OCI-LY7 (cell line): Measurements from ENCODE around the gene PARD3B. TPM values are rescaled to one million over a fixed set of nuclear protein-coding genes. Genes with fewer than 3 reads are reported as not detected.

Source experiments
- BruUV-seq: library from RNA; stranded (reverse); fragments of 400-500 nt; replicated peaks from 2 replicates; lab custom pipeline; 2021; lab: Mats Ljungman, UMichigan
- CTCF ChIA-PET: fragments of 300-600 bp; sonication (Branson Sonifier 250); formaldehyde crosslinking; loops from one replicate; lab custom pipeline; 2022; ENCODE audit warnings: antibody characterized with exemption; ENCODE audit not compliant: unreplicated experiment; lab: Charles Lee
- POLR2A ChIA-PET: fragments of 300-600 bp; sonication (Branson Sonifier 250); formaldehyde crosslinking; loops from one replicate; lab custom pipeline; 2022; ENCODE audit warnings: antibody characterized with exemption; lab: Charles Lee
- DNase-seq: peaks from one replicate; pipeline ENCODE4 v3.0.0-alpha.2; 2015; ENCODE audit warnings: low spot score
- H2AFZ ChIP-seq: fragments of 200-600 bp; sonication (generic), shearing (Covaris generic); 2 replicates; pipeline ENCODE4 v1.6.1; 2014; ENCODE audit warnings: mild to moderate bottlenecking, antibody characterized with exemption, low read length, moderate library complexity
- H3K27ac ChIP-seq: fragments of 200-600 bp; sonication (generic); 2 replicates; pipeline ENCODE4 v1.5.1; 2014; ENCODE audit warnings: mixed run types, low read depth, mild to moderate bottlenecking, moderate library complexity, low read length, inconsistent platforms; ENCODE audit not compliant: poor library complexity, severe bottlenecking
- H3K36me3 ChIP-seq: fragments of 200-600 bp; sonication (generic); 2 replicates; pipeline ENCODE4 v1.6.1; 2014; ENCODE audit warnings: mild to moderate bottlenecking, antibody characterized with exemption, low read length, moderate library complexity, mixed read lengths; ENCODE audit not compliant: insufficient read depth
- H3K4me1 ChIP-seq: fragments of 200-600 bp; sonication (generic); 2 replicates; pipeline ENCODE4 v1.5.1; 2014; ENCODE audit warnings: mild to moderate bottlenecking, low read length; ENCODE audit not compliant: insufficient read depth, poor library complexity, severe bottlenecking
- H3K4me2 ChIP-seq: fragments of 200-600 bp; sonication (generic); 2 replicates; pipeline ENCODE4 v1.6.1; 2014; ENCODE audit warnings: mild to moderate bottlenecking, low read length
- H3K4me3 ChIP-seq: fragments of 200-600 bp; sonication (generic); 2 replicates; pipeline ENCODE4 v1.5.1; 2014; ENCODE audit warnings: mild to moderate bottlenecking, low read depth, low read length; ENCODE audit not compliant: poor library complexity, severe bottlenecking
- H3K79me2 ChIP-seq: fragments of 200-600 bp; sonication (generic); 2 replicates; pipeline ENCODE4 v1.6.1; 2016; ENCODE audit warnings: low read depth, mild to moderate bottlenecking, low read length, moderate library complexity, mixed read lengths; ENCODE audit not compliant: insufficient read depth
- H3K9me2 ChIP-seq: fragments of 200-600 bp; sonication (generic); 2 replicates; pipeline ENCODE4 v1.6.1; 2016; ENCODE audit warnings: mild to moderate bottlenecking, low read length, mixed read lengths; ENCODE audit not compliant: insufficient read depth
- H3K9me3 ChIP-seq: fragments of 200-600 bp; sonication (generic); 2 replicates; pipeline ENCODE4 v1.6.1; 2014; ENCODE audit warnings: mild to moderate bottlenecking, mixed run types, low read length, mixed read lengths
- H4K20me1 ChIP-seq: fragments of 200-600 bp; sonication (generic); 2 replicates; pipeline ENCODE4 v1.6.1; 2014; ENCODE audit warnings: mild to moderate bottlenecking, antibody characterized with exemption, low read length, moderate library complexity, mixed read lengths; ENCODE audit not compliant: insufficient read depth
- EZH2phosphoT487 ChIP-seq: fragments of 200-600 bp; sonication (generic); IDR thresholded peaks from 2 replicates; pipeline ENCODE4 v1.6.1; 2018; ENCODE audit warnings: low read depth, borderline replicate concordance, mild to moderate bottlenecking, mixed run types, antibody characterized with exemption, low read length, moderate library complexity, mixed read lengths
- intact Hi-C: fragments of 100-400 bp; cut with micrococcal nuclease; formaldehyde crosslinking; loops from one replicate; pipeline ENCODE4 v1.10.0; 2022; ENCODE audit not compliant: unreplicated experiment
- total RNA-seq, 2 experiments: library from RNA; depleted of rRNA in 1 of 2; stranded (reverse); fragments of >200 nt in 1 of 2; shearing (Covaris generic) in 1 of 2; gene quantifications; 2 replicates each; pipeline ENCODE4 v1.2.3, GENCODE V29; 2014 to 2022
- TF ChIP-seq, protein P1 (sequence below): fragments of 200-600 bp; sonication (generic); conservative IDR thresholded peaks from 2 replicates; pipeline ENCODE4 v1.5.1; 2014; ENCODE audit warnings: mild to moderate bottlenecking, antibody characterized with exemption, low read length, moderate library complexity, mixed read lengths

The PARD3B gene
- total RNA-seq, 2 experiments from 2014 or later: not detected

- ChIA-PET POLR2A (interaction anchor here (1.0 kb wide), 2 partner anchors 14 to 53 kb away, joined by 3 read pairs; no protein-coding TSS in a partner anchor), CTCF (no interaction called here)
- intact Hi-C loops: no loop called here
- no peak for TF ChIP-seq EZH2phosphoT487
- TF ChIP-seq, protein P1, sequence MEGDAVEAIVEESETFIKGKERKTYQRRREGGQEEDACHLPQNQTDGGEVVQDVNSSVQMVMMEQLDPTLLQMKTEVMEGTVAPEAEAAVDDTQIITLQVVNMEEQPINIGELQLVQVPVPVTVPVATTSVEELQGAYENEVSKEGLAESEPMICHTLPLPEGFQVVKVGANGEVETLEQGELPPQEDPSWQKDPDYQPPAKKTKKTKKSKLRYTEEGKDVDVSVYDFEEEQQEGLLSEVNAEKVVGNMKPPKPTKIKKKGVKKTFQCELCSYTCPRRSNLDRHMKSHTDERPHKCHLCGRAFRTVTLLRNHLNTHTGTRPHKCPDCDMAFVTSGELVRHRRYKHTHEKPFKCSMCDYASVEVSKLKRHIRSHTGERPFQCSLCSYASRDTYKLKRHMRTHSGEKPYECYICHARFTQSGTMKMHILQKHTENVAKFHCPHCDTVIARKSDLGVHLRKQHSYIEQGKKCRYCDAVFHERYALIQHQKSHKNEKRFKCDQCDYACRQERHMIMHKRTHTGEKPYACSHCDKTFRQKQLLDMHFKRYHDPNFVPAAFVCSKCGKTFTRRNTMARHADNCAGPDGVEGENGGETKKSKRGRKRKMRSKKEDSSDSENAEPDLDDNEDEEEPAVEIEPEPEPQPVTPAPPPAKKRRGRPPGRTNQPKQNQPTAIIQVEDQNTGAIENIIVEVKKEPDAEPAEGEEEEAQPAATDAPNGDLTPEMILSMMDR: no peak
- no TSS peak for BruUV-seq
- H2AFZ ChIP-seq: no peak overlapping the region
- H3K9me2 ChIP-seq: no peaks in the 10 kb centered on the region
- no peaks in the 10 kb centered on the region for H3K9me3 ChIP-seq
- H3K4me2 ChIP-seq: no peak overlapping the region
- no peaks in the 10 kb centered on the region for H3K79me2 ChIP-seq
- H3K27ac ChIP-seq: no peak overlapping the region
- no peak overlapping the region for H3K4me3 ChIP-seq
- H3K4me1 ChIP-seq: no peaks in the 10 kb centered on the region
- no peaks in the 10 kb centered on the region for H4K20me1 ChIP-seq
- no peak for DNase-seq
- H3K36me3 ChIP-seq: no peaks in the 10 kb centered on the region
Observed at GRCh38 chr2:204881655-204882054, 336.4 kb downstream of the PARD3B start.

GRCh38 chr2:204885747-204886146 lies 340.5 kb downstream of the PARD3B start:
- ChIA-PET CTCF (no interaction called here), POLR2A (interaction anchor here (0.6 kb wide), 1 partner anchor 623 kb away, joined by 3 read pairs; no protein-coding TSS in a partner anchor)
- no peak overlapping the region for H3K27ac ChIP-seq
- no peaks in the 10 kb centered on the region for H4K20me1 ChIP-seq
- no peaks in the 10 kb centered on the region for H3K36me3 ChIP-seq
- H3K9me2 ChIP-seq: no peaks in the 10 kb centered on the region
- H2AFZ ChIP-seq: no peak overlapping the region
- no peak overlapping the region for H3K4me3 ChIP-seq
- no peaks in the 10 kb centered on the region for H3K9me3 ChIP-seq
- intact Hi-C loops: no loop called here
- H3K4me1 ChIP-seq: no peaks in the 10 kb centered on the region
- TF ChIP-seq EZH2phosphoT487: no peak
- TF ChIP-seq, protein P1: no peak
- no peaks in the 10 kb centered on the region for H3K79me2 ChIP-seq
- no TSS peak for BruUV-seq
- no peak for DNase-seq
- H3K4me2 ChIP-seq: no peak overlapping the region

DNA sequence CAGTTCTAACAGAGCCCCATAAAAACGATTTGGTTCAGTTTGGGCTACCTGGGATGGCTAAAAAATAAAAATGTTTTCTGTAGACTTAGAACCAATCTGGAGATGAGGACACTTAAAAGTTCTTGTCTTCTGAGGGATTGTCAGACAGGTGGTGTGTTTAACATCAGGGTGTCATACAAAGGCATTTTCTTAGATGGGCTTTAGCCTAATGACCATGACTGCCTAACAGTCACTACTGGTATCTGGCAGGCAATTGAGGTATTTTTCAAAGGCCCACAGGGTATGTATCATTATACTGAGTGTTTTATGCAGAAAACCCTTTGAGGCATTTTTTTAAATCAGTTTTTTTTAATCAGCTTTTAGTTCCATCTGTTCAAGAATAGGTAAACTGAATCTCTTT lies 341.4 kb downstream of the PARD3B start:
- no peaks in the 10 kb centered on the region for H3K4me1 ChIP-seq
- CTCF ChIA-PET: no interaction called here
- H3K9me3 ChIP-seq: no peaks in the 10 kb centered on the region
- H3K4me2 ChIP-seq: no peak overlapping the region
- no peak overlapping the region for H3K4me3 ChIP-seq
- no peak for TF ChIP-seq EZH2phosphoT487
- intact Hi-C loops: no loop called here
- no peaks in the 10 kb centered on the region for H4K20me1 ChIP-seq
- no TSS peak for BruUV-seq
- POLR2A ChIA-PET: interaction anchor here (1.1 kb wide), 1 partner anchor 10 kb away, joined by 3 read pairs; no protein-coding TSS in a partner anchor
- H3K27ac ChIP-seq: no peak overlapping the region
- H3K9me2 ChIP-seq: no peaks in the 10 kb centered on the region
- H2AFZ ChIP-seq: no peak overlapping the region
- DNase-seq: no peak
- no peaks in the 10 kb centered on the region for H3K36me3 ChIP-seq
- H3K79me2 ChIP-seq: no peaks in the 10 kb centered on the region
